ENCODE measurements around the gene ABLIM1.

DNA sequence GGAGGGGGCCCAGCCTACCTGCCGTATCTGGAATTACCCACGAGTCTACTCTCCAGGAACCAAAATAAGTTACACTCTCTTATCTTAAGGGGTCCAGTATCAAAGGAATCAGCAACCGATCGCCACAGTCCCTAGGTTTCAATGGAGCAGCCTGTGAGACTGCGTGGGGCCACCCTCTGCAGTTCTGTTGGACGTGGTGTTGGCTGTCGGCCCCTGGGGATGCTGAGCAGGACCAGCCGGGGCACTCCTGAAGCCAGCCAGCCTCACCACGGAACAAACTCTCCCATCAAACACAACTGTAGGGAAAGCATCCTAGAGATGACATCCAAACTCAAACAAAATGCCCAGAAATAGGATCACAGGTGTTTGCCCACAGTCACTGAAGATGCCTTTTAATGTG is 25.5 kb upstream of the ABLIM1 start:
- TF ChIP-seq, protein P1, sequence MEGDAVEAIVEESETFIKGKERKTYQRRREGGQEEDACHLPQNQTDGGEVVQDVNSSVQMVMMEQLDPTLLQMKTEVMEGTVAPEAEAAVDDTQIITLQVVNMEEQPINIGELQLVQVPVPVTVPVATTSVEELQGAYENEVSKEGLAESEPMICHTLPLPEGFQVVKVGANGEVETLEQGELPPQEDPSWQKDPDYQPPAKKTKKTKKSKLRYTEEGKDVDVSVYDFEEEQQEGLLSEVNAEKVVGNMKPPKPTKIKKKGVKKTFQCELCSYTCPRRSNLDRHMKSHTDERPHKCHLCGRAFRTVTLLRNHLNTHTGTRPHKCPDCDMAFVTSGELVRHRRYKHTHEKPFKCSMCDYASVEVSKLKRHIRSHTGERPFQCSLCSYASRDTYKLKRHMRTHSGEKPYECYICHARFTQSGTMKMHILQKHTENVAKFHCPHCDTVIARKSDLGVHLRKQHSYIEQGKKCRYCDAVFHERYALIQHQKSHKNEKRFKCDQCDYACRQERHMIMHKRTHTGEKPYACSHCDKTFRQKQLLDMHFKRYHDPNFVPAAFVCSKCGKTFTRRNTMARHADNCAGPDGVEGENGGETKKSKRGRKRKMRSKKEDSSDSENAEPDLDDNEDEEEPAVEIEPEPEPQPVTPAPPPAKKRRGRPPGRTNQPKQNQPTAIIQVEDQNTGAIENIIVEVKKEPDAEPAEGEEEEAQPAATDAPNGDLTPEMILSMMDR (IDR thresholded peaks at IDR 0.05): no peak
- no peak for TF ChIP-seq POLR2A (IDR thresholded peaks at IDR 0.05; ENCODE audit: low read depth)

All from esophagus muscularis mucosa (tissue), 3 donors.